Measurements from ENCODE around the gene SPEG. TPM values are rescaled to one million over a fixed set of nuclear protein-coding genes. Genes with fewer than 3 reads are reported as not detected.

The SPEG gene
- total RNA-seq, 2 donors from 2014 or later: 23.1 to 29.8 TPM

DNA sequence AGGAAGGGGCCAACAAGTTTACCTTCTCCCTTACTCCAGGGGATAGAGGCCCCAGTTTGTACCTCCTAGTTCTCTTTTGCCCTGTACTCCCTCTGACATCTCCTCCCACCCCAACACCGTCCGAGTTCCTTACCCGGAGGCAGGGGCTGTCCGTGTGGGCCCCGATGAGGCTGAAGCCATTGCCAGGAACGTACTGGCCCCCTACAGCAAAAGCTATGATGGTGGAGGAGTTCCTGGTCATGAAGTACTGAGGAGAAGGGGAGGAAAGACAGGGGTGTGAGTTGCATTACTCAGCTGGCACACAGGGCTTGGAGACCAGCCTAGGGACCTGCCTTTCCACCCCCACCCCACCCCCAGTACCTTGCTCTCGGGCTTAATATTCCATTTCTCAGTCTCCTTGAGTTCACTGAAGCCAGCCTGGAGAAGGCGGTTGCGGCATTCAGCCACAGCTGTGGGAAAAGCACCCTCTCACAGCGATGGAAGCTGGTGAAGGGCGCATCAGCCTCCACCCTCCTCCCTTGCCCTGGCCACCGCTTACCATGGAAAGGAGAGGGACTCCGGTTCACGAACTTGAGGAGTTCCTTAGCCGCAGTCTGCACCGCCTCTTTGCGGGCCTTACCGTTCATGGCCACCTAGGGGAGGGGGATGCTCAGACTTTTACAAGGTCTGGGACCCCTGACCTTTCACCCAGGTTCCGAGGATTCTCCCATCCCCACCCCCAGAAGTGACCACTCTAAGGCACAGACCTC is 47.9 kb upstream of the SPEG start:
- Histone ChIP-seq H3K4me1 (ENCODE audit: control insufficient read depth, insufficient read depth, low read length) (peaks cover 4% of the 10 kb centered on the region), H3K27me3 (ENCODE audit: control insufficient read depth, insufficient read depth, low read length, poor library complexity, severe bottlenecking) (no peaks in the 10 kb centered on the region), H3K9ac (ENCODE audit: extremely low read depth, low read length, poor library complexity, severe bottlenecking) (peak overlapping the region; percentile 75), H3K27ac (ENCODE audit: low read depth, low read length) (no peak overlapping the region), H3K9me3 (ENCODE audit: control insufficient read depth, low read length) (no peaks in the 10 kb centered on the region), H3K4me3 (ENCODE audit: low read length) (peak overlapping the region; percentile 88), H3K36me3 (ENCODE audit: control insufficient read depth, insufficient read depth, low read length) (peaks cover 25% of the 10 kb centered on the region)
- peak overlapping the region; percentile 96 for H3K27ac Mint-ChIP-seq
- no peaks in the 10 kb centered on the region for H3K9me3 Mint-ChIP-seq
- H3K4me1 Mint-ChIP-seq: no peaks in the 10 kb centered on the region
- no peak for DNase-seq
- 62 to 78% methylated on average over 12 to 19 of the region's 19 CpGs for WGBS, 2 experiments (ENCODE audit: insufficient coverage in 1 of 2, insufficient read length in 1 of 2)
- TF ChIP-seq, protein P1, sequence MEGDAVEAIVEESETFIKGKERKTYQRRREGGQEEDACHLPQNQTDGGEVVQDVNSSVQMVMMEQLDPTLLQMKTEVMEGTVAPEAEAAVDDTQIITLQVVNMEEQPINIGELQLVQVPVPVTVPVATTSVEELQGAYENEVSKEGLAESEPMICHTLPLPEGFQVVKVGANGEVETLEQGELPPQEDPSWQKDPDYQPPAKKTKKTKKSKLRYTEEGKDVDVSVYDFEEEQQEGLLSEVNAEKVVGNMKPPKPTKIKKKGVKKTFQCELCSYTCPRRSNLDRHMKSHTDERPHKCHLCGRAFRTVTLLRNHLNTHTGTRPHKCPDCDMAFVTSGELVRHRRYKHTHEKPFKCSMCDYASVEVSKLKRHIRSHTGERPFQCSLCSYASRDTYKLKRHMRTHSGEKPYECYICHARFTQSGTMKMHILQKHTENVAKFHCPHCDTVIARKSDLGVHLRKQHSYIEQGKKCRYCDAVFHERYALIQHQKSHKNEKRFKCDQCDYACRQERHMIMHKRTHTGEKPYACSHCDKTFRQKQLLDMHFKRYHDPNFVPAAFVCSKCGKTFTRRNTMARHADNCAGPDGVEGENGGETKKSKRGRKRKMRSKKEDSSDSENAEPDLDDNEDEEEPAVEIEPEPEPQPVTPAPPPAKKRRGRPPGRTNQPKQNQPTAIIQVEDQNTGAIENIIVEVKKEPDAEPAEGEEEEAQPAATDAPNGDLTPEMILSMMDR (conservative IDR thresholded peaks at IDR 0.05): no peak
- H3K4me3 Mint-ChIP-seq: peak overlapping the region; percentile 87
- H3K27me3 Mint-ChIP-seq (ENCODE audit: insufficient read depth): no peaks in the 10 kb centered on the region
- peaks cover 30% of the 10 kb centered on the region for H3K36me3 Mint-ChIP-seq (ENCODE audit: low read depth)

DNA sequence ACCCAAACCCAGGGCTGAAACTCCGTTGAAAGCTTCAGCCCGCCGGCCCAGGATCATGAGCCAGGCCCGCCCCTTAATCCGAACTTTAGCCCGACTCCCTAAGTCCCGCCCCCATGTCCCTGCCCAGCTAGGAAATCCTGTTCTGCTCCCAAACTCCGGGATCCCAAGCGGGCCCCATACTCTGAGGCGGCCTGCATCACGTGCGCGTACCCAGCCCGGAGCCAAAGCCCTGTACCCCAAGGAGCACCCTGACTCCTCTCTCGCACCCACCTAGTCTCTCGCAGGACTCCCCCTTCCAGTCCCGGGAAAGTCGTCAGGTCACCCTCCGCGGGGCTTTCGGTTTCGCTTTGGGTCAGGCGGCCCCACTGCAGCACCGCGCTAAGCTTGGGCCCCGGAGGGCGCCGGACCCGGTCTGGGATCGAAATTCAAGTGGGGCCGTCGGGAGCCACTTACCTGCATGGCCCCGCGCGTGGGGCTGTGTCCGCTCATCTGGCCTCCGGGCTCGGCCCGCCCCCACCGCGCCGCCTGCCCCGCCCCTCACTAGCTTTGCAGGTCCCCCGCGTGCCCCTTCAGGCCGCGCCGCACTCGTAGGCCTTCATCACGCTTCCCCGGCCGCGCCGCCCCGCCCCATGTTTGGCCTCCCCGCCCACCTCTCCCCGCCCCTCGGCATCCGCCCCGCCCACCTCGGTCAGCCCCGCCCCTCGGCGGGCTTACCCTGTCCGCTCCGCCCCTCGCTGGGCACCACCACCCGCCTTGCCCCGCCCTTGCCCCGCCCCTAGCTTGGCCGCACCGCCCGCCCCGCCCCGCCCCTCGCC is 47.1 kb upstream of the SPEG start, which contains the start of gene DNPEP:
DNPEP (minus strand) TSS at position 607 of the 815 bp plus-strand sequence; CDS start at position 489, 118 bp downstream.
- H3K27ac ChIP-seq (ENCODE audit: low read depth, low read length): peak within 1 kb of the TSS; percentile 65
- H3K9ac ChIP-seq (ENCODE audit: extremely low read depth, low read length, poor library complexity, severe bottlenecking): peak within 1 kb of the TSS; percentile 75
- Mint-ChIP-seq H3K4me1 (no peaks in the 10 kb centered on the region), H3K27ac (peak within 1 kb of the TSS; percentile 96), H3K27me3 (ENCODE audit: insufficient read depth) (no peaks in the 10 kb centered on the region), H3K36me3 (ENCODE audit: low read depth) (peaks cover 26% of the 10 kb centered on the region), H3K4me3 (peak within 1 kb of the TSS; percentile 87), H3K9me3 (no peaks in the 10 kb centered on the region)
- no peaks in the 10 kb centered on the region for H3K27me3 ChIP-seq (ENCODE audit: control insufficient read depth, insufficient read depth, low read length, poor library complexity, severe bottlenecking)
- WGBS, 2 experiments (ENCODE audit: insufficient coverage in 1 of 2, insufficient read length in 1 of 2): 0% methylated on average over 17 to 69 of the region's 76 CpGs
- H3K9me3 ChIP-seq (ENCODE audit: control insufficient read depth, low read length): no peaks in the 10 kb centered on the region
- H3K4me3 ChIP-seq (ENCODE audit: low read length): peak within 1 kb of the TSS; percentile 88
- DNase-seq: peak; percentile 98
- peaks cover 20% of the 10 kb centered on the region for H3K36me3 ChIP-seq (ENCODE audit: control insufficient read depth, insufficient read depth, low read length)
- TF ChIP-seq, protein P1 (conservative IDR thresholded peaks at IDR 0.05): no peak
- H3K4me1 ChIP-seq (ENCODE audit: control insufficient read depth, insufficient read depth, low read length): peaks cover 4% of the 10 kb centered on the region

DNA sequence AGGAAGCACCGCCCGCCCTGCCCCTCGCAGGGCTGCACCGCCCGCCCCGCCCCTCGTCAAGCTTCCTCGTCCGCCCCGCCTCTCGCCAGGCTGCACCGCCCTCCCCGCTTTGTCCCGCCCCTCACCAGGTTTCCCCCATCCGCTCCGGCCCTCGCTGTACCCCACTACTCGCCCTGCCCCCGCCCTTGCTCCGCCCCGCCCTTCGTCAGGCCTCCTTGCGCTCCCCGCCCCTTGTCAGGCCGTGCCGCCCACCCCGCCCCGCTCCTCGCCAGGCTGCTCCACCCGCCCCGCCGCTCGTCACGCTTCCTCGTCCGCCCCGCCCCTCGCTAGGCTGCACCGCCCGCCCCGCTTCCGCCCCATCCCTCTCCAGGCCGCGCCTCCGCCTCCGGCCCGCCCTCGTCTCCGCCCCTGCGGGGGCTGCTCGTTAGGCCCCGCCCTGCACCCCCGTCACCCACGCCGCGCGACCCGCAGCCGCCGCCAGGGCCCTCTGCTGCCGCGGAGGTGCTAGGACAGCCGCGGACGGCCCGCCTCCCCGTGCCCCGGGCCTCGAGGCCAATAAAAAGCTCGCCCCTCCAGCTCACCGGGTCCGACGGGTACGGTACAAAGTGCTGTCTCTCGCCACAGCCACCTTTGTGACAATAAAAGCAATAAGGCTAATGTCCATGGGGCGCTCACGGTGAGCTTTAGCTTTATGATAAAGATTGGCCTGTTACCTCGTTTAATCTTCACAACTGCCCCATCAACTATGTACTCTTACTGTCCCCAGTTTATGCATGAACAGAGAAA is 46.3 kb upstream of the SPEG start:
- DNase-seq: peak; percentile 99
- TF ChIP-seq, protein P1 (conservative IDR thresholded peaks at IDR 0.05): peak; percentile 72
- Histone ChIP-seq H3K4me1 (ENCODE audit: control insufficient read depth, insufficient read depth, low read length) (peaks cover 4% of the 10 kb centered on the region), H3K36me3 (ENCODE audit: control insufficient read depth, insufficient read depth, low read length) (peaks cover 18% of the 10 kb centered on the region), H3K9me3 (ENCODE audit: control insufficient read depth, low read length) (no peaks in the 10 kb centered on the region), H3K27me3 (ENCODE audit: control insufficient read depth, insufficient read depth, low read length, poor library complexity, severe bottlenecking) (no peaks in the 10 kb centered on the region), H3K9ac (ENCODE audit: extremely low read depth, low read length, poor library complexity, severe bottlenecking) (no peak overlapping the region), H3K4me3 (ENCODE audit: low read length) (peak overlapping the region; percentile 73), H3K27ac (ENCODE audit: low read depth, low read length) (no peak overlapping the region)
- Mint-ChIP-seq H3K4me3 (peak overlapping the region; percentile 87), H3K27ac (peak overlapping the region; percentile 18), H3K9me3 (no peaks in the 10 kb centered on the region), H3K4me1 (no peaks in the 10 kb centered on the region), H3K36me3 (ENCODE audit: low read depth) (peaks cover 24% of the 10 kb centered on the region), H3K27me3 (ENCODE audit: insufficient read depth) (peaks cover under 1% of the 10 kb centered on the region)
- WGBS, 2 experiments (ENCODE audit: insufficient coverage in 1 of 2, insufficient read length in 1 of 2): 3 to 8% methylated on average over 25 to 78 of the region's 78 CpGs
